ENCODE data around the gene DHRS1. TPM values are rescaled to one million over a fixed set of nuclear protein-coding genes. Genes with fewer than 3 reads are reported as not detected.

The DHRS1 gene
- total RNA-seq, 1 experiment from 2014 or later = 34.7 TPM

GRCh38 chr14:24297190-24297964 is 2.2 kb downstream of the DHRS1 start:
- Histone ChIP-seq H2AFZ (ENCODE audit: low read depth, low read length, poor library complexity, severe bottlenecking) (no peak overlapping the region), H3K79me2 (ENCODE audit: insufficient read depth, low read length) (peaks cover 28% of the 10 kb centered on the region), H3K9ac (ENCODE audit: low read length) (no peak overlapping the region), H3K36me3 (ENCODE audit: control insufficient read depth in 1 of 2, insufficient read depth in 2 of 2, low read length in 2 of 2) (peaks cover 20 to 21% of the 10 kb centered on the region in 2 experiments), H3K27ac (ENCODE audit: low read depth, low read length) (peak overlapping the region; percentile 12; the same call in 1 of the 2 replicates), H3K4me3 (replicated peaks in 1 of 2; ENCODE audit: low read depth in 1 of 2, low read length in 2 of 2) (no peak overlapping the region), H3K27me3 (ENCODE audit: insufficient read depth, low read length) (no peaks in the 10 kb centered on the region), H3K4me1 (ENCODE audit: control insufficient read depth in 1 of 2, insufficient read depth in 2 of 2, low read length in 2 of 2) (peaks cover 17 to 31% of the 10 kb centered on the region in 2 experiments), H3K9me3 (ENCODE audit: control insufficient read depth in 1 of 2, insufficient read depth in 1 of 2, low read depth in 1 of 2, low read length in 2 of 2) (no peaks in the 10 kb centered on the region), H4K20me1 (ENCODE audit: insufficient read depth) (no peaks in the 10 kb centered on the region), H3K9me2 (ENCODE audit: insufficient read depth) (no peaks in the 10 kb centered on the region), H3K4me2 (ENCODE audit: low read length) (peak overlapping the region; percentile 6)
- TF ChIP-seq RAD21 (IDR thresholded peaks at IDR 0.05; ENCODE audit: low read depth) (peak; percentile 52; the same call in 1 of the 2 replicates), ZBTB33 (IDR thresholded peaks at IDR 0.05; ENCODE audit: extremely low read depth, insufficient replicate concordance, low read length) (no peak), CEBPB (IDR thresholded peaks at IDR 0.05; ENCODE audit: low read depth) (no peak), JUND (IDR thresholded peaks at IDR 0.05) (no peak), SIN3A (IDR thresholded peaks at IDR 0.05; ENCODE audit: low read depth) (no peak), CTCF (IDR thresholded peaks at IDR 0.05 in 2 of 3, conservative IDR thresholded peaks at IDR 0.05 in 1 of 3; ENCODE audit: borderline replicate concordance in 1 of 3, insufficient read depth in 1 of 3, low read depth in 2 of 3, low read length in 2 of 3) (peak; percentile 55 to 65 (median 62); a peak in 5 of 6 replicates)
- CTCF ChIA-PET = interaction anchor here (0.6 to 4.7 kb wide), 22 partner anchors 11 to 283 kb away, joined by 3 to 71 read pairs (median 4); partner anchors contain the start of genes CHMP4A, CIDEB, DCAF11 and IRF9
- ATAC-seq (peak; percentile 50), DNase-seq (ENCODE audit: low read depth, low spot score) (no peak)
- RAD21 ChIA-PET (ENCODE audit: low non-redundant PET in 1 of 2, low total read pairs in 2 of 2, uncharacterized antibody in 2 of 2, unreplicated experiment in 2 of 2) = interaction anchor here (0.6 to 1.6 kb wide), 4 partner anchors 24 to 55 kb away, joined by 3 to 7 read pairs (median 6); partner anchors contain the start of gene TINF2 (in 2 of the 2)
- intact Hi-C loops (cut with micrococcal nuclease) = loop anchor here (1.0 to 10.0 kb wide), 6 partner anchors 54 to 313 kb away; partner anchors contain the start of genes DHRS4L2 and MDP1
- POLR2A ChIA-PET = interaction anchor here (1.0 to 3.7 kb wide), 4 partner anchors 26 to 251 kb away, joined by 3 to 30 read pairs (median 6); partner anchors contain the start of genes RABGGTA and TINF2
- BruUV-seq (replicated peaks) = no TSS peak

All from HCT116 (cell line).